NB4 (cell line): ENCODE measurements around the gene JAML.

Experiments used
- DNase-seq: peaks from one replicate; pipeline ENCODE4 v3.0.0; 2010; ENCODE audit warnings: low read depth
- H3K4me3 ChIP-seq: one replicate; pipeline ENCODE4 v1.5.1; 2011; ENCODE audit warnings: mild to moderate bottlenecking, low read depth, low read length, moderate library complexity
- CTCF ChIP-seq: IDR thresholded peaks from one replicate; pipeline ENCODE4 v1.5.1; 2012; ENCODE audit warnings: low read depth, low read length
- MAX ChIP-seq: IDR thresholded peaks from 2 replicates; pipeline ENCODE4 v1.6.1; 2011; ENCODE audit warnings: low read depth, low read length
- MYC ChIP-seq: IDR thresholded peaks from 2 replicates; pipeline ENCODE4 v1.6.1; 2011; ENCODE audit warnings: low read depth, low read length
- POLR2A ChIP-seq: IDR thresholded peaks from 2 replicates; pipeline ENCODE4 v1.6.1; 2011; ENCODE audit warnings: mild to moderate bottlenecking; ENCODE audit not compliant: insufficient read length; ENCODE audit errors: extremely low read depth

The JAML gene

GRCh38 chr11:118230088-118230487, 5.3 kb upstream of the JAML start:
- H3K4me3 ChIP-seq, result no peak overlapping the region
- no peak for TF ChIP-seq MYC
- TF ChIP-seq POLR2A, result no peak
- TF ChIP-seq MAX, result no peak
- TF ChIP-seq CTCF, result no peak

GRCh38 chr11:118229274-118229847, 4.5 kb upstream of the JAML start:
- no peak for DNase-seq

More at GRCh38 chr11:118230088-118230487, 5.3 kb upstream of the JAML start:
- no peak for DNase-seq

GRCh38 chr11:118227865-118228785, 3.3 kb upstream of the JAML start:
- DNase-seq, result peak; percentile 81
- H3K4me3 ChIP-seq, result no peak overlapping the region
- TF ChIP-seq MAX, result peak; percentile 36; the same call in 1 of the 2 replicates
- peak; percentile 38; the same call in 1 of the 2 replicates for TF ChIP-seq MYC
- no peak for TF ChIP-seq CTCF

More at GRCh38 chr11:118229274-118229847, 4.5 kb upstream of the JAML start:
- no peak overlapping the region for H3K4me3 ChIP-seq
- TF ChIP-seq MAX (no peak), MYC (no peak), CTCF (no peak), POLR2A (no peak)

GRCh38 chr11:118226781-118227180, 2.0 kb upstream of the JAML start:
- no peak for DNase-seq
- no peak for TF ChIP-seq MAX
- no peak for TF ChIP-seq MYC
- TF ChIP-seq POLR2A, result no peak
- TF ChIP-seq CTCF, result no peak
- H3K4me3 ChIP-seq, result no peak overlapping the region

- H3K4me3 ChIP-seq, result no peak overlapping the region
- TF ChIP-seq CTCF, result no peak
- no peak for DNase-seq
Observed at GRCh38 chr11:118226296-118226695, 1.5 kb upstream of the JAML start.

- no peak overlapping the region for H3K4me3 ChIP-seq
- TF ChIP-seq MYC, result no peak
- DNase-seq, result no peak
Observed at GRCh38 chr11:118223992-118224391, 819 bp downstream of the JAML start.
